ENCODE measurements around the gene ASCC1. TPM values are rescaled to one million over a fixed set of nuclear protein-coding genes. Genes with fewer than 3 reads are reported as not detected.

ASCC1 gene
- total RNA-seq (2022; extraction: Qiagen RNA extraction; ENCODE audit: low read depth) = 30.7 to 38.1 TPM (median 33.5 TPM) in 5 replicates

GRCh38 chr10:72215611-72216549 lies at the start of gene ASCC1, which contains the start of gene ANAPC16:
TSS of gene ASCC1 (minus strand) at chr10:72216276. CDS start at chr10:72213298, 2,978 bp downstream.
TSS of gene ANAPC16 (plus strand) at chr10:72216012. CDS start at chr10:72223915, 7,903 bp downstream.

GRCh38 chr10:72087969-72088888 lies 127.8 kb downstream of the ASCC1 start, which contains the start of gene SPOCK2:
TSS of gene SPOCK2 (minus strand) at chr10:72088551. CDS start at chr10:72088328, 223 bp downstream.

Other genes with a start within 250 kb of the ASCC1 start
- gene SPOCK2, start 127.7 kb downstream of the ASCC1 start, total RNA-seq (2022; extraction: Qiagen RNA extraction; ENCODE audit: low read depth) = 0.17 to 0.46 TPM (median 0.35 TPM) in 5 replicates
- 67.5 to 87.3 TPM (median 83.8 TPM) in 5 replicates for gene ANAPC16, start 264 bp downstream of the ASCC1 start, total RNA-seq (2022; extraction: Qiagen RNA extraction; ENCODE audit: low read depth)
- gene DDIT4, start 57.6 kb upstream of the ASCC1 start, total RNA-seq (2022; extraction: Qiagen RNA extraction; ENCODE audit: low read depth) = 103 to 175 TPM (median 161 TPM) in 5 replicates
- gene DNAJB12, start 138.6 kb upstream of the ASCC1 start, total RNA-seq (2022; extraction: Qiagen RNA extraction; ENCODE audit: low read depth) = 30.3 to 34.4 TPM (median 32.6 TPM) in 5 replicates